ENCODE data around the gene KIDINS220. TPM values are rescaled to one million over a fixed set of nuclear protein-coding genes. Genes with fewer than 3 reads are reported as not detected.

KIDINS220 gene
- total RNA-seq, 4 donors from 2014 or later, result 65.8 to 78.1 (median 73.6) TPM

DNA sequence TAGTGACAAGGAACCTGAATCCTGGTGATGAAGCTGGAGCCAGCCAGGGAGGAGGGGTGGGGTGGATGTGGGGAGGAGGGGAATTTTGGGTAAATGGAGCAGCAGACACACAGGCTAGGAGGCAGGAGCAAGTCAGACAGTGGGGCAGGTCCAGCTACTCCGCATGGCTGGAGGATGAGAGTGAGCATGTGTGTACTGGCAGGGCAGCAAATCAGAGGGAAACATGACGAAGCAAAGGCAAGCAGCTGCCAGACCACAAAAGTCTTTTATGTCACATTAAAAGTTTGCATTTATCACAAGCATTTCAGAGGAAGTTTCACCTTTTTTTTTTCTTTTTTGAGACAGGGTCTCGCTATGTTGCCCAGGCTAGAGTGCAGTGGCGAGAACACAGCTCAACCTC, 11.9 kb upstream of the KIDINS220 start:
- intact Hi-C loops (cut with DNase I), result no loop called here
- no peak for DNase-seq (ENCODE audit: extremely low spot score)
- TF ChIP-seq POLR2A (IDR thresholded peaks at IDR 0.05; ENCODE audit: low read depth) (no peak), POLR2AphosphoS5 (IDR thresholded peaks at IDR 0.05) (no peak), EP300 (IDR thresholded peaks at IDR 0.05) (no peak)
- TF ChIP-seq, protein P1, sequence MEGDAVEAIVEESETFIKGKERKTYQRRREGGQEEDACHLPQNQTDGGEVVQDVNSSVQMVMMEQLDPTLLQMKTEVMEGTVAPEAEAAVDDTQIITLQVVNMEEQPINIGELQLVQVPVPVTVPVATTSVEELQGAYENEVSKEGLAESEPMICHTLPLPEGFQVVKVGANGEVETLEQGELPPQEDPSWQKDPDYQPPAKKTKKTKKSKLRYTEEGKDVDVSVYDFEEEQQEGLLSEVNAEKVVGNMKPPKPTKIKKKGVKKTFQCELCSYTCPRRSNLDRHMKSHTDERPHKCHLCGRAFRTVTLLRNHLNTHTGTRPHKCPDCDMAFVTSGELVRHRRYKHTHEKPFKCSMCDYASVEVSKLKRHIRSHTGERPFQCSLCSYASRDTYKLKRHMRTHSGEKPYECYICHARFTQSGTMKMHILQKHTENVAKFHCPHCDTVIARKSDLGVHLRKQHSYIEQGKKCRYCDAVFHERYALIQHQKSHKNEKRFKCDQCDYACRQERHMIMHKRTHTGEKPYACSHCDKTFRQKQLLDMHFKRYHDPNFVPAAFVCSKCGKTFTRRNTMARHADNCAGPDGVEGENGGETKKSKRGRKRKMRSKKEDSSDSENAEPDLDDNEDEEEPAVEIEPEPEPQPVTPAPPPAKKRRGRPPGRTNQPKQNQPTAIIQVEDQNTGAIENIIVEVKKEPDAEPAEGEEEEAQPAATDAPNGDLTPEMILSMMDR (IDR thresholded peaks at IDR 0.05), result no peak
- 74% methylated on average over 4 of the region's 4 CpGs for WGBS
- Histone ChIP-seq H3K27ac (replicated peaks in 1 of 4) (no peak overlapping the region), H3K4me1 (no peaks in the 10 kb centered on the region), H3K27me3 (peaks cover 0 to 9% (median 0%) of the 10 kb centered on the region in 4 donors), H3K9me3 (no peaks in the 10 kb centered on the region), H3K36me3 (no peaks in the 10 kb centered on the region), H3K4me3 (no peak overlapping the region)

GRCh38 chr2:8848328-8849100, 11.1 kb upstream of the KIDINS220 start:
- H3K27ac ChIP-seq (replicated peaks in 1 of 4), result no peak overlapping the region
- H3K27me3 ChIP-seq, result peaks cover 0 to 9% (median 0%) of the 10 kb centered on the region in 4 donors
- no peak overlapping the region for H3K4me3 ChIP-seq
- no peaks in the 10 kb centered on the region for H3K36me3 ChIP-seq
- DNase-seq (ENCODE audit: extremely low spot score), result no peak
- intact Hi-C loops (cut with DNase I), result no loop called here
- H3K4me1 ChIP-seq, result no peaks in the 10 kb centered on the region
- no peak for TF ChIP-seq EP300 (IDR thresholded peaks at IDR 0.05)
- TF ChIP-seq, protein P1 (IDR thresholded peaks at IDR 0.05), result no peak
- TF ChIP-seq POLR2AphosphoS5 (IDR thresholded peaks at IDR 0.05), result no peak
- TF ChIP-seq POLR2A (IDR thresholded peaks at IDR 0.05; ENCODE audit: low read depth), result no peak
- 76% methylated on average over 7 of the region's 7 CpGs for WGBS
- no peaks in the 10 kb centered on the region for H3K9me3 ChIP-seq

- TF ChIP-seq, protein P1 (IDR thresholded peaks at IDR 0.05), result no peak
- no peak for TF ChIP-seq POLR2A (IDR thresholded peaks at IDR 0.05; ENCODE audit: low read depth)
- no peak for TF ChIP-seq EP300 (IDR thresholded peaks at IDR 0.05)
- TF ChIP-seq POLR2AphosphoS5 (IDR thresholded peaks at IDR 0.05), result no peak
- Histone ChIP-seq H3K27ac (replicated peaks in 1 of 4) (no peak overlapping the region), H3K36me3 (no peaks in the 10 kb centered on the region), H3K4me1 (no peaks in the 10 kb centered on the region), H3K4me3 (no peak overlapping the region), H3K27me3 (peaks cover 0 to 9% (median 0%) of the 10 kb centered on the region in 4 donors), H3K9me3 (no peaks in the 10 kb centered on the region)
- DNase-seq (ENCODE audit: extremely low spot score), result no peak
- WGBS, result 88% methylated on average over 6 of the region's 6 CpGs
- intact Hi-C loops (cut with DNase I), result no loop called here
These were observed 10.0 kb upstream of the KIDINS220 start for GRCh38 chr2:8847400-8847799.

DNA sequence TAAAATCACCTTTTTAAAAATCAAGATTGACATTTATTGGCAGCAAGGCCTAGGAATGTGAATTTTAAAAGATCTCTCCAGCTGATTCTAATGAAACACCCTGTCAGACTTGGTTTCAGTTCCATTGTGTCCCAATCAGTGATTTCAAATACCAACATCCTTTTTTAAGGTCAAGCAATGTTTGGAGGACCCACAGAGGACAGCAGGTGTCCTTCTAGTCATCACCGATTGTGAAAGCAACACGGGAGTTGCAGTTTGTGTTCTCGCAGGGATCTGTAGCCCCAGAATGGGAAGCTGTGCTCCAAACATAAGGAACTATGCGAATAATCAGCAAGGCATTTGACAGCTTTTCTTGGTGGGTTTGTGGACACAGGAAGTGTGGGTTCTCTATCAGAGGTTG, 4.5 kb upstream of the KIDINS220 start:
- DNase-seq (ENCODE audit: extremely low spot score), result no peak
- Histone ChIP-seq H3K4me1 (peaks cover 4 to 9% (median 6%) of the 10 kb centered on the region in 4 donors), H3K27me3 (peaks cover 0 to 9% (median 0%) of the 10 kb centered on the region in 4 donors), H3K27ac (replicated peaks in 1 of 4) (no peak overlapping the region), H3K9me3 (no peaks in the 10 kb centered on the region), H3K36me3 (no peaks in the 10 kb centered on the region), H3K4me3 (no peak overlapping the region)
- 89% methylated on average over 4 of the region's 4 CpGs for WGBS
- no peak for TF ChIP-seq EP300 (IDR thresholded peaks at IDR 0.05)
- no peak for TF ChIP-seq POLR2A (IDR thresholded peaks at IDR 0.05; ENCODE audit: low read depth)
- TF ChIP-seq, protein P1 (IDR thresholded peaks at IDR 0.05), result no peak
- no peak for TF ChIP-seq POLR2AphosphoS5 (IDR thresholded peaks at IDR 0.05)
- intact Hi-C loops (cut with DNase I), result no loop called here
